H1 (cell line): Measurements from ENCODE around the gene HHAT. TPM values are rescaled to one million over a fixed set of nuclear protein-coding genes. Genes with fewer than 3 reads are reported as not detected.

Experiments used
- CTCF ChIA-PET: fragments of 300-600 bp; sonication (Branson Sonifier 250); formaldehyde crosslinking; loops from one replicate; lab custom pipeline; 2021; ENCODE audit not compliant: partially characterized antibody; lab: Charles Lee
- POLR2A ChIA-PET: fragments of 300-600 bp; sonication (Branson Sonifier 250); formaldehyde crosslinking; loops from one replicate; lab custom pipeline; 2021; ENCODE audit warnings: inconsistent platforms; ENCODE audit not compliant: partially characterized antibody; lab: Charles Lee
- DNase-seq, 2 experiments: peaks; one replicate each; pipeline versions ENCODE4 v3.0.0 to v3.0.0-alpha.2; 2010 to 2022; ENCODE audit warnings: low spot score in 2 of 2, low read depth in 1 of 2, mixed read lengths in 1 of 2
- FAIRE-seq: peaks from 2 replicates; lab custom pipeline; 2011; peaks lifted over from hg19 to GRCh38; lab: Jason Lieb, UNC
- H2AFZ ChIP-seq: 2 replicates; pipeline ENCODE4 v1.8.1; 2012; ENCODE audit warnings: low read length, inconsistent platforms
- H2AK5ac ChIP-seq: 2 replicates; pipeline ENCODE4 v1.6.1; 2013; ENCODE audit warnings: low read depth, low read length
- H2BK120ac ChIP-seq: replicated peaks from 2 replicates; pipeline ENCODE3; 2013; ENCODE audit warnings: low read depth, low read length, inconsistent platforms
- H2BK12ac ChIP-seq: 2 replicates; pipeline ENCODE4 v1.6.1; 2013; ENCODE audit warnings: low read depth, low read length
- H2BK15ac ChIP-seq: 2 replicates; pipeline ENCODE4 v1.6.1; 2013; ENCODE audit warnings: low read length
- H2BK20ac ChIP-seq: 2 replicates; pipeline ENCODE4 v1.6.1; 2013; ENCODE audit warnings: low read length
- H2BK5ac ChIP-seq: 2 replicates; pipeline ENCODE4 v1.6.1; 2013; ENCODE audit warnings: low read depth, low read length
- H3K14ac ChIP-seq: 2 replicates; pipeline ENCODE4 v1.6.1; 2013; ENCODE audit warnings: inconsistent platforms; ENCODE audit not compliant: insufficient read length
- H3K18ac ChIP-seq: 2 replicates; pipeline ENCODE4 v1.6.1; 2013; ENCODE audit warnings: low read length; ENCODE audit errors: extremely low read depth
- H3K23ac ChIP-seq: 2 replicates; pipeline ENCODE4 v1.6.1; 2013; ENCODE audit warnings: inconsistent platforms; ENCODE audit not compliant: insufficient read length
- H3K23me2 ChIP-seq: 2 replicates; pipeline ENCODE4 v1.6.1; 2013; ENCODE audit warnings: low read depth, low read length
- H3K27ac ChIP-seq: 2 replicates; pipeline ENCODE4 v1.6.1; 2011; ENCODE audit warnings: low read depth, low read length, inconsistent platforms
- H3K27me3 ChIP-seq, 4 experiments: replicated peaks in 1 of 4; 1 replicate in 1 of 4; 2 replicates in 3 of 4; pipeline versions ENCODE4 v1.6.1 to v1.8.1; 2011 to 2013; ENCODE audit warnings: low read length in 3 of 4, mild to moderate bottlenecking in 3 of 4, inconsistent platforms in 2 of 4, mixed read lengths in 2 of 4, moderate library complexity in 1 of 4; ENCODE audit not compliant: control insufficient read depth in 3 of 4, insufficient read depth in 3 of 4; ENCODE audit errors: extremely low read depth in 1 of 4
- H3K36me3 ChIP-seq, 4 experiments: 2 replicates each; pipeline versions ENCODE4 v1.6.1 to v1.8.1; 2011 to 2013; ENCODE audit warnings: mild to moderate bottlenecking in 4 of 4, low read length in 3 of 4, moderate library complexity in 2 of 4, control low read depth in 1 of 4, inconsistent platforms in 1 of 4; ENCODE audit not compliant: insufficient read depth in 4 of 4, control insufficient read depth in 2 of 4
- H3K4ac ChIP-seq: replicated peaks from 2 replicates; pipeline ENCODE3; 2013; ENCODE audit warnings: low read length, low read depth, mixed read lengths, inconsistent platforms; ENCODE audit not compliant: insufficient read length
- H3K4me1 ChIP-seq, 4 experiments: replicated peaks in 1 of 4; 1 replicate in 1 of 4; 2 replicates in 3 of 4; pipeline versions ENCODE4 v1.6.1 to v1.8.1; 2011 to 2013; ENCODE audit warnings: low read length in 3 of 4, inconsistent platforms in 2 of 4, mixed read lengths in 1 of 4; ENCODE audit not compliant: insufficient read depth in 4 of 4, control insufficient read depth in 3 of 4
- H3K4me2 ChIP-seq, 2 experiments: 2 replicates each; pipeline versions ENCODE4 v1.6.1 to v1.8.1; 2011 to 2013; ENCODE audit warnings: low read depth in 2 of 2, low read length in 2 of 2, control low read depth in 1 of 2, inconsistent platforms in 1 of 2, mild to moderate bottlenecking in 1 of 2; ENCODE audit not compliant: insufficient read depth in 1 of 2
- H3K4me3 ChIP-seq, 4 experiments: fragments of 200-600, 300-600 bp in 1 of 4; sonication (generic), shearing (Covaris generic), sonication (Bioruptor Twin) in 1 of 4; 2 replicates each; pipeline versions ENCODE4 v1.5.1 to v1.8.1; 2011 to 2016; ENCODE audit warnings: low read length in 4 of 4, low read depth in 3 of 4, control low read depth in 2 of 4, inconsistent platforms in 2 of 4, mild to moderate bottlenecking in 2 of 4, mixed read lengths in 1 of 4, moderate library complexity in 1 of 4; ENCODE audit not compliant: insufficient read depth in 2 of 4; ENCODE audit errors: extremely low read depth in 1 of 4
- H3K56ac ChIP-seq: replicated peaks from 2 replicates; pipeline ENCODE3; 2013; ENCODE audit warnings: low read depth, mild to moderate bottlenecking, mixed read lengths, low read length, inconsistent platforms; ENCODE audit not compliant: insufficient read length
- H3K79me1 ChIP-seq: 2 replicates; pipeline ENCODE4 v1.6.1; 2013; ENCODE audit warnings: low read depth, low read length, control low read depth
- H3K79me2 ChIP-seq, 2 experiments: 2 replicates each; pipeline versions ENCODE4 v1.6.1 to v1.8.1; 2012 to 2013; ENCODE audit warnings: low read length in 2 of 2, mild to moderate bottlenecking in 2 of 2, inconsistent platforms in 1 of 2; ENCODE audit not compliant: insufficient read depth in 2 of 2, control insufficient read depth in 1 of 2
- H3K9ac ChIP-seq, 4 experiments: replicated peaks in 1 of 4; 1 replicate in 1 of 4; 2 replicates in 3 of 4; pipeline versions ENCODE4 v1.6.1 to v1.8.1; 2011 to 2013; ENCODE audit warnings: low read depth in 3 of 4, low read length in 3 of 4, control low read depth in 2 of 4, mild to moderate bottlenecking in 2 of 4, moderate library complexity in 2 of 4, inconsistent platforms in 1 of 4; ENCODE audit errors: extremely low read depth in 1 of 4
- H3K9me3 ChIP-seq, 2 experiments: 2 replicates each; pipeline versions ENCODE4 v1.6.1 to v1.8.1; 2012 to 2013; ENCODE audit warnings: mild to moderate bottlenecking in 2 of 2, moderate library complexity in 2 of 2, control low read depth in 1 of 2, inconsistent platforms in 1 of 2, low read depth in 1 of 2, low read length in 1 of 2, mixed read lengths in 1 of 2; ENCODE audit not compliant: insufficient read depth in 2 of 2
- H4K20me1 ChIP-seq, 2 experiments: replicated peaks in 1 of 2; 2 replicates each; pipeline versions ENCODE3 to v1.8.1; 2011 to 2013; ENCODE audit warnings: inconsistent platforms in 2 of 2, low read length in 2 of 2, mild to moderate bottlenecking in 1 of 2; ENCODE audit not compliant: insufficient read depth in 2 of 2, control insufficient read depth in 1 of 2
- H4K5ac ChIP-seq: 2 replicates; pipeline ENCODE4 v1.6.1; 2013; ENCODE audit warnings: low read length, low read depth, mixed read lengths, inconsistent platforms; ENCODE audit not compliant: insufficient read length
- H4K8ac ChIP-seq: 2 replicates; pipeline ENCODE4 v1.8.0; 2013; ENCODE audit warnings: mild to moderate bottlenecking, moderate library complexity, low read length, inconsistent platforms; ENCODE audit not compliant: insufficient read depth; ENCODE audit errors: extremely low read depth
- H4K91ac ChIP-seq: replicated peaks from 2 replicates; pipeline ENCODE3; 2013; ENCODE audit warnings: low read length, mixed read lengths, inconsistent platforms; ENCODE audit not compliant: insufficient read length
- WGBS, 2 experiments: shearing (Covaris generic) in 1 of 2; methylation state at CpG; one replicate each; pipeline versions ENCODE4 v1.1.6 to v1.1.7; 2013 to 2015; ENCODE audit warnings: low lambda C conversion rate in 2 of 2, mixed read lengths in 2 of 2, inconsistent platforms in 1 of 2, low coverage in 1 of 2, missing lambda C conversion rate in 1 of 2; ENCODE audit not compliant: insufficient replicate concordance in 2 of 2, insufficient coverage in 1 of 2, insufficient read length in 1 of 2; ENCODE audit errors: extremely low coverage in 1 of 2, missing lambda C conversion rate in 1 of 2; 5-methylcytosine and 5-hydroxymethylcytosine counted together
- polyA plus RNA-seq, 7 experiments: library from polyadenylated mRNA; depleted of rRNA in 3 of 7; stranded (reverse) in 5 of 7; unstranded in 2 of 7; fragments of >200 nt in 5 of 7; fragments of 200-250 nt in 2 of 7; gene quantifications; 1 replicate in 5 of 7; 2 replicates in 1 of 7; 4 replicates in 1 of 7; pipeline versions ENCODE4 v1.2.1 to v1.2.3, GENCODE V29; 2011 to 2013; ENCODE audit warnings: missing spikeins in 2 of 7, mixed read lengths in 2 of 7
- total RNA-seq: library from RNA; stranded (reverse); fragmentation: NEBNext Ultra II Directional; extraction: Animal tissue kit (Norgen Biotek cat#: 25700); gene quantifications from 2 replicates; pipeline ENCODE4 v1.2.1, GENCODE V29; 2021

HHAT gene
- total and polyA plus RNA-seq, 2 of the 8 experiments (the other 6 are each of a cell fraction or from before 2014, with no cell fraction given) = 0.15 to 0.51 TPM

DNA sequence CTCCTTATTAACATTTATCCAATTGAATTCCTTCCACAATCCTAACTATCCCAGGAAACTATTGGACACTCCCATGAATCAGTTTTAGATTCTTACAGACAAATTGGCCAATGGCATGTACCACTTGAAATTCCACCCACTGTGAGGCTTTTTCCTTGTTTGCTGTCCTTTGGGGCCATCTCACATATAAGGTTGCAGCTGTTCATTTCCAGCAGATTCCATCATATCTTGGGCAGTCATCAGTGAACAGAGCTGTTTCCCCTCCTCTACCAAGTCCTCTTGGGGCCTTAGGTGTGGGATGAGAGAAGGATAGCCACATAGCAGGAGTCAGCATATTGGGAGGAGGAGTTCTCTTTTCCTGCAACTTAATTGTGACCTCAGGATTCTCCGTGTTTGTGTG lies 109.1 kb downstream of the HHAT start:
- H4K20me1 ChIP-seq = no peaks in the 10 kb centered on the region
- no peak overlapping the region for H4K5ac ChIP-seq
- H3K9me3 ChIP-seq = no peaks in the 10 kb centered on the region
- no peaks in the 10 kb centered on the region; the same call in 1 of the 2 replicates for H3K23me2 ChIP-seq
- H4K8ac ChIP-seq = no peak overlapping the region
- H2BK20ac ChIP-seq = no peak overlapping the region
- no peak overlapping the region for H2BK12ac ChIP-seq
- H3K4ac ChIP-seq = no peak overlapping the region
- H2BK5ac ChIP-seq = no peak overlapping the region
- no peak overlapping the region for H3K23ac ChIP-seq
- no peak overlapping the region for H2BK15ac ChIP-seq
- H3K4me2 ChIP-seq = no peak overlapping the region
- no peak for FAIRE-seq
- H2BK120ac ChIP-seq = no peak overlapping the region
- no peaks in the 10 kb centered on the region for H3K36me3 ChIP-seq
- H3K27ac ChIP-seq = no peak overlapping the region
- WGBS, 2 experiments = 89% methylated on average over 1 of the region's 1 CpG; no CpG with 5 or more reads in 1 of the 2 experiments
- no peak overlapping the region for H2AFZ ChIP-seq
- no peak overlapping the region for H3K18ac ChIP-seq
- H3K4me3 ChIP-seq = no peak overlapping the region
- H3K4me1 ChIP-seq = peaks cover 0 to 6% (median 4%) of the 10 kb centered on the region in 4 experiments; a peak in 3 of 7 replicates
- H3K27me3 ChIP-seq = no peaks in the 10 kb centered on the region
- H3K9ac ChIP-seq = no peak overlapping the region
- POLR2A ChIA-PET = no interaction called here
- no peak overlapping the region for H2AK5ac ChIP-seq
- H4K91ac ChIP-seq = no peak overlapping the region
- CTCF ChIA-PET = interaction anchor here (0.9 to 2.2 kb wide), 2 partner anchors 9 to 11 kb away, joined by 4 to 7 read pairs; no protein-coding TSS in a partner anchor
- no peak overlapping the region for H3K56ac ChIP-seq
- no peaks in the 10 kb centered on the region for H3K79me1 ChIP-seq
- H3K14ac ChIP-seq = no peak overlapping the region
- no peak for DNase-seq
- no peaks in the 10 kb centered on the region for H3K79me2 ChIP-seq
